Cardiac muscle cell (in vitro differentiated cells and primary cell): Measurements from ENCODE around the gene HMGXB4. TPM values are rescaled to one million over a fixed set of nuclear protein-coding genes. Genes with fewer than 3 reads are reported as not detected.
A peak's percentile ranks its signal among the peaks of the same experiment; 100 is the strongest.

Experiments used
- DNase-seq, 2 donors: peaks; one replicate each; pipeline versions ENCODE4 v3.0.0 to v3.0.0-alpha.2; 2010 to 2017; ENCODE audit warnings: low read depth in 1 of 2, low spot score in 1 of 2
- H3K27ac ChIP-seq: fragments of 200-600 bp; sonication (generic); 2 replicates; pipeline ENCODE4 v1.5.1; 2016
- H3K27me3 ChIP-seq: fragments of 200-600 bp; sonication (generic); 2 replicates; pipeline ENCODE4 v1.6.0; 2016; ENCODE audit warnings: control low read depth
- H3K36me3 ChIP-seq: fragments of 200-600 bp; sonication (generic); 2 replicates; pipeline ENCODE4 v1.5.1; 2016; ENCODE audit warnings: control low read depth
- H3K4me1 ChIP-seq: fragments of 200-600 bp; sonication (generic); 2 replicates; pipeline ENCODE4 v1.8.1; 2017; ENCODE audit warnings: low read depth, mild to moderate bottlenecking, mixed run types
- H3K4me3 ChIP-seq: fragments of 200-600 bp; sonication (generic); 2 replicates; pipeline ENCODE4 v1.5.1; 2016; ENCODE audit warnings: mild to moderate bottlenecking
- H3K9me3 ChIP-seq: fragments of 200-600 bp; sonication (generic); 2 replicates; pipeline ENCODE4 v1.5.1; 2017; ENCODE audit warnings: low read depth, mild to moderate bottlenecking, control low read depth
- CTCF ChIP-seq: IDR thresholded peaks from 2 replicates; pipeline ENCODE4 v1.5.1; 2012; ENCODE audit warnings: low read depth, mild to moderate bottlenecking, low read length
- polyA plus RNA-seq: library from polyadenylated mRNA; unstranded; fragments of >200 nt; fragmentation: Nextera tagmentation; extraction: Ambion mirVana; gene quantifications from 2 replicates; pipeline ENCODE4 v1.2.1, GENCODE V29; 2016
- total RNA-seq: library from RNA; depleted of rRNA; stranded (reverse); fragments of >200 nt; gene quantifications from 2 replicates; pipeline ENCODE4 v1.2.3, GENCODE V29; 2016

Gene HMGXB4
- 8.1 and 17.7 TPM in 2 replicates for total RNA-seq
- 16.8 and 21.1 TPM in 2 replicates for polyA plus RNA-seq

GRCh38 chr22:35257321-35258190, at the start of gene HMGXB4:
HMGXB4 (plus strand) TSS chr22:35257493; CDS start chr22:35262391, 4,898 bp downstream.
- Histone ChIP-seq H3K4me1 (peaks cover 9% of the 10 kb centered on the region), H3K27me3 (no peaks in the 10 kb centered on the region), H3K9me3 (no peaks in the 10 kb centered on the region), H3K36me3 (peaks cover 5% of the 10 kb centered on the region), H3K27ac (peak within 1 kb of the TSS; percentile 99), H3K4me3 (peak within 1 kb of the TSS; percentile 86)
- DNase-seq, result peak; percentile 92 to 95
- no peak for TF ChIP-seq CTCF

DNA sequence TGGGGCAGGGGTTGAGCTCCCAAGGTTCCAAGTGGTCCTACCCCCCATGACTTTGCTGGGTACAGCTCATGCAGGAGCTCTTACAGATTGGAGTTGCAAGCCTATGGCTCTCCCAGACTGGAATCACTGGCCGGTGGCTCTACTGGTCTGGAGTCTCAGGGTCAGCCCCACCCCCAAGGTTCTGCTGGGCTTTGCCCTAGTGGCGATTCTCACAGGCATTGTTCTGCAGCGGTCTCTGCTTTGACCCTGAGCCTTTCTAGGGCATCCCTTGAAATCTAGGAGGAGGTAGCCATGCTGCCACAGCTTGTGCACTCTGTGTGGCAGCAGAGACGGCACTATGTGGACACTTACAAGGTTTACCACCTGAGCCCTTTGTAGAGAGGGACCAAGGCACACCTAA, 49.3 kb upstream of the HMGXB4 start:
- H3K36me3 ChIP-seq, result no peaks in the 10 kb centered on the region
- H3K4me3 ChIP-seq, result no peak overlapping the region
- H3K27ac ChIP-seq, result no peak overlapping the region
- DNase-seq, result no peak
- TF ChIP-seq CTCF, result no peak
- H3K27me3 ChIP-seq, result no peaks in the 10 kb centered on the region
- no peaks in the 10 kb centered on the region for H3K9me3 ChIP-seq
- peaks cover 14% of the 10 kb centered on the region for H3K4me1 ChIP-seq

GRCh38 chr22:35209203-35209602, 48.1 kb upstream of the HMGXB4 start:
- Histone ChIP-seq H3K9me3 (no peaks in the 10 kb centered on the region), H3K27ac (no peak overlapping the region), H3K4me3 (no peak overlapping the region), H3K4me1 (peaks cover 14% of the 10 kb centered on the region), H3K27me3 (no peaks in the 10 kb centered on the region), H3K36me3 (no peaks in the 10 kb centered on the region)
- no peak for TF ChIP-seq CTCF
- DNase-seq, result no peak

DNA sequence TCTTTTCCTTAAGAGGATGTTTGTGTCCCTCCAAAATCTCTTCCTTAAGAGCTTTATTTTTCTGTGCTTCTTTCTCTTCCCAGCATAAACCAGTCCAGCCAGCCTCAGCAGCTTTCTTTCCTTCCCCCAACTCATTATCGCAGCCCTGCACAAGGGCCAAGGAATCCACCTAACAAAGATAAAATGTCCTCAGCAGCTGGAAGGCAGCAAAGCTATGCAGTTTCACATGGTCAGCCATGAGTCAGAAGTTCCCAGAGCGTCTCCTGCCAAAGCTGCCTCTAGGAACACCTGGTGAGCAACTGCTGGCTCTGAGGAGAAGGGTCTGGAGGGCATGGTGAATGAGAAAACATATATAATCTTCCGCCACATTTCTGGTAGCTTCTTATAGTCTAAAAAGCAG, 45.3 kb upstream of the HMGXB4 start:
- no peak overlapping the region for H3K27ac ChIP-seq
- no peak overlapping the region for H3K4me3 ChIP-seq
- H3K4me1 ChIP-seq, result no peaks in the 10 kb centered on the region
- TF ChIP-seq CTCF, result no peak
- H3K9me3 ChIP-seq, result no peaks in the 10 kb centered on the region
- no peaks in the 10 kb centered on the region for H3K27me3 ChIP-seq
- DNase-seq, result peak in 1 of 2 donors; percentile 70
- H3K36me3 ChIP-seq, result no peaks in the 10 kb centered on the region

GRCh38 chr22:35212996-35213395, 44.3 kb upstream of the HMGXB4 start:
- Histone ChIP-seq H3K4me3 (no peak overlapping the region), H3K9me3 (no peaks in the 10 kb centered on the region)
- DNase-seq, result no peak

More at GRCh38 chr22:35212996-35213395, 44.3 kb upstream of the HMGXB4 start:
- Histone ChIP-seq H3K4me1 (no peaks in the 10 kb centered on the region), H3K27me3 (no peaks in the 10 kb centered on the region), H3K36me3 (no peaks in the 10 kb centered on the region), H3K27ac (no peak overlapping the region)
- no peak for TF ChIP-seq CTCF
